GM23248 (cell line): ENCODE data around the gene PDE3B.

Experiments
- EZH2 ChIP-seq: fragments of 200-600 bp; sonication (generic); IDR thresholded peaks from 2 replicates; pipeline ENCODE4 v1.6.1; 2018; ENCODE audit warnings: antibody characterized with exemption, mild to moderate bottlenecking; ENCODE audit not compliant: insufficient read depth, poor library complexity, severe bottlenecking
- EZH2phosphoT487 ChIP-seq: fragments of 200-600 bp; sonication (generic); IDR thresholded peaks from 2 replicates; pipeline ENCODE4 v1.6.1; 2018; ENCODE audit warnings: antibody characterized with exemption, moderate library complexity, mild to moderate bottlenecking, low read depth; ENCODE audit not compliant: insufficient read depth

DNA sequence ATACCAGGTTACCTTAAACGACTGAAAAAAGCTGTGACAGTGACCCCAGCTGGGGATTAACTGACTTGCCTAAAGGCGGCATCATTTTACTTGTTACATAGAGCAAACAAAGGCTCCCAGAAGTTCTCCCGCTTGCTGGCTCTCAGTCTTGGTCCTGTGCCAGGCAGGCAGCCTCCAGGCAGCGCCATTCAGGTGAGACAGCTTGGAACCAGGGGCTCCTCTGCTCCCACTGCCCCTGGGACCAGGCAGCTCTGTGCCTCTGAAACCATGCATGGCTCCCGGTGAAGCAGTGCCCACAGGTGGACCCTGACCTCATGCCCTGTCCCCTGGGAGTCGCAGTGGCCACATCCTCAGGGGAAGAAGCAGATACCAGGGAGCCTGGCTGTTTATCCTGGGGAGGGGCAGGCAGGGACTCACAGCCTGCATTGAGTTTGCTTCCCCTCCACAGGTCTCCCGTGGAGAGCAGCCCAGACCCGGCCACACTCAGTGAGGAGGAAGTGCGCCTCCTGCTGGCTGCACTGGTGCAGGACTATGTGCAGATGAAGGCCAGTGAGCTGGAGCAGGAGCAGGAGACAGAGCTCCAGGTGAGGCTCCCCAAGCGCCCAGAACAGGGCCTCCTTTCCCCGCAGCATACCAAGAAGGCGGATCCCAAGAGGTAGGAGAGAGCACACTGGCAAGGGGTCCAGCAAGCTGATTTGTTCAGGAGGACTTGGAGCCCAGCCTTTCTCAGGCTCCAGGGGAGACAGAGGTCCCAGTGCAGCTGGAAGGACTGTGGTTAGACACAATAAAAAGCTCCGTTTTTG, 264.0 kb downstream of the PDE3B start:
- TF ChIP-seq EZH2 (no peak), EZH2phosphoT487 (no peak)
